BLaER1 (cell line): ENCODE results near the gene ZBTB21.

ENCODE experiments used
- H3K27ac ChIP-seq: shearing (Covaris generic); formaldehyde crosslinking; 2 replicates; pipeline ENCODE4 v1.8.1; 2022
- H3K27me3 ChIP-seq: shearing (Covaris generic); formaldehyde crosslinking; 2 replicates; pipeline ENCODE4 v1.8.1; 2022
- H3K36me3 ChIP-seq: shearing (Covaris generic); formaldehyde crosslinking; 2 replicates; pipeline ENCODE4 v1.8.1; 2022
- H3K4me1 ChIP-seq: shearing (Covaris generic); formaldehyde crosslinking; 2 replicates; pipeline ENCODE4 v1.8.1; 2022
- H3K4me2 ChIP-seq: shearing (Covaris generic); formaldehyde crosslinking; 2 replicates; pipeline ENCODE4 v1.8.1; 2022
- H3K4me3 ChIP-seq: shearing (Covaris generic); formaldehyde crosslinking; 2 replicates; pipeline ENCODE4 v1.8.1; 2022
- H3K9ac ChIP-seq: shearing (Covaris generic); formaldehyde crosslinking; 2 replicates; pipeline ENCODE4 v1.8.1; 2022
- H3K9me3 ChIP-seq: shearing (Covaris generic); formaldehyde crosslinking; 2 replicates; pipeline ENCODE4 v1.8.1; 2022
- H4K20me1 ChIP-seq: shearing (Covaris generic); formaldehyde crosslinking; 2 replicates; pipeline ENCODE4 v1.8.1; 2022
- Cebpa-rat ChIP-seq: shearing (Covaris generic); IDR thresholded peaks from 2 replicates; pipeline ENCODE4 v1.8.1; 2022

ZBTB21 gene

DNA sequence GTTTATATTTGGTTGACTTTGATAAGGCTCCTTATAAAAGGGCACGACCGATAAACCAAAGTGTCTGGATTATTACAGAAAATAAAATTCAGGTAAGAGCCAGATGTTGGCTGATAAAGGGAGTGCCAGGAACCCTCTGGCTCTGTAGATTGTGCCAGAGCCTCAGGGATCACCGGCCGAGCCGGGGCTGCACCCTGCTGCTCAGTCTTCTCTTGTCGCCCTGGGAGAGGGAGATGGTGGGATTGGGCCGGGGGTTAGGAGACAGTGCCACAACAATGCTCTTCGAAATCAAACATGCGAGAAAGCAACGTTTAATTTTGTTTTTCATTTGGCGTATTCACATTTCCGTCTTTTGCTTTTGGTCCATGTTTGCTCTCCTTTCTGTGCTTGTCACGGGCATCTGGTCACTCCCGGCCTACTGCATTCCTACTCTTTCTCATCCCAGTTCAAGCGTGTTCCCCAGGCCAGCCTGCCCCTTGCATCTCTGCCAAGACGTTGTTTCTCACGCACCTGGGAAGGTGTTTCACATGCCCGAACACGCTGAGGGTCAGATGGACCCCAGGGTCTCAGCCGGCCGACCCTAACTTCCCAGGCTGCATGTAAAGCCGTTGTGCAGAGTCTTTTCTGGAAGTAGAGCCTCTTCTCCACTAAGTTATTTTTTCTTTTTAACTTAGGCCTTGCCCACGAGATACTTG is 37.5 kb downstream of the ZBTB21 start:
- peaks cover 20% of the 10 kb centered on the region for H3K9me3 ChIP-seq
- no peak for TF ChIP-seq Cebpa-rat
- no peaks in the 10 kb centered on the region for H4K20me1 ChIP-seq
- H3K27me3 ChIP-seq: no peaks in the 10 kb centered on the region
- peaks cover 29% of the 10 kb centered on the region for H3K4me1 ChIP-seq
- H3K4me3 ChIP-seq: no peak overlapping the region
- H3K27ac ChIP-seq: no peak overlapping the region
- H3K4me2 ChIP-seq: no peak overlapping the region
- H3K36me3 ChIP-seq: no peaks in the 10 kb centered on the region
- H3K9ac ChIP-seq: no peak overlapping the region

DNA sequence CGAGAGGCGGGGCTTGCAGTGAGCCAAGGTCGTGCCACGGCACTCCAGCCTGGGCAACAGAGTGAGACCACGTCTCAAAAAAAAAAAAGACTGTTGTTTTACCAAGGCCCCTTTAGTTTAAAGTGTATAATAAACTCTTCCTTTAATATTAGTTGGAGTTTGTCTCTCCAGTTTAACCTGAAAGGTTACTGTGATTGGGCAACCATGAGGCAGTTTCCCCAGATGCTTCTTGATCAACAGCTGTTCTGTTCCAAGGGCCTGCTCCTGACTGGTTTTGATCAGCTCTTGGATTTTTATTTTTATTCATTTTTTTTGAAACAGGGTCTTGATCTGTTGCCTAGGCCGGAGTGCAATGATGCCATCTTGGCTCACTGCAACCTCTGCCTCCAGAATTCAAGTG is 38.3 kb downstream of the ZBTB21 start:
- Histone ChIP-seq H3K4me3 (no peak overlapping the region), H3K4me1 (peaks cover 29% of the 10 kb centered on the region), H3K9ac (no peak overlapping the region), H3K27ac (no peak overlapping the region), H3K27me3 (no peaks in the 10 kb centered on the region), H4K20me1 (no peaks in the 10 kb centered on the region), H3K4me2 (no peak overlapping the region), H3K36me3 (no peaks in the 10 kb centered on the region), H3K9me3 (peaks cover 16% of the 10 kb centered on the region)
- no peak for TF ChIP-seq Cebpa-rat

DNA sequence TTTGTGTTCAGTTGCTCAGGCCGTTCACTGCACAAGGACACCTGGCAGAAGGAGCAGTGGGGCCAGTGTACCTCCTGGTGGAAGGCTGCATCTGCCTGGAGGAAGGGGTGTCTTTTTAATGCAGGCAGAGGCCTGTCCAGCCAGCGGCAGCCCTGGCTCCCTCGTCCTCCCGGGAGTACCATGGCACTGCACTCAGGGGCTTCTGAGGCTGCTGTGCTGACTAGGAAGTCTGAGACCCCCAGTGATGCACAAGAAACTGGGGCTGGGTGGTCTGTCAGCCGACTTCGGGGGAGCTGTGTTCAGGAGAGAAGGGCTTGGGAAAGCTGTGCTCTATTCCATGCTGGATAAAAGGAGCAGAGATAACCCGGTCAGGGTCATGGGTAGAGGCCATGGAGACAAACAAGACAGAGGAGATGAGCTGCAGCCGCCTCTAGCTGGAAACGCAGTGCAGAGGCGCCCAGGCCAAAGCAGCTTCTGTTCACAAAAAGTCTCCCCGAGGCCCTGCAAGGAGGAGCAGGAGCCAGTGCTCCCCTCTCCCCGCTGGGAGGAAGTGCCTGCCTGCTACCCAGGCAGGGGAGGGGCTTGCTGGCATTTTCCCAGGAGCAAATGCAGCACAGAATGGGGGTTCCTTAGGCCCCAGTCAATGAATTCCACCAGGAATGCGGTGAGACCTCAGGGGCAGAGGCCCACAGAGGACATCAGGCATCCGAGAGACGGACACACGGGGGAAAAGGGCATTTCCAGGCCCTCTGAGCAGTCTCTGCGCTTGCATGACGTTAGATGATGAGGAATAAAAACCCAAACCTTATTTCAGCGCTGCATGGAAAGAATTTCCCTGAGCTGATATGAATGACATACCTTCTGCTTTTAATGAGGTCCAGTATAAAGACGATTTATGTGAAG is 39.2 kb downstream of the ZBTB21 start:
- no peaks in the 10 kb centered on the region for H3K36me3 ChIP-seq
- no peak overlapping the region for H3K27ac ChIP-seq
- H3K27me3 ChIP-seq: no peaks in the 10 kb centered on the region
- no peak overlapping the region for H3K4me2 ChIP-seq
- H3K4me1 ChIP-seq: peaks cover 29% of the 10 kb centered on the region
- peaks cover 16% of the 10 kb centered on the region for H3K9me3 ChIP-seq
- TF ChIP-seq Cebpa-rat: no peak
- no peaks in the 10 kb centered on the region for H4K20me1 ChIP-seq
- H3K4me3 ChIP-seq: no peak overlapping the region
- no peak overlapping the region for H3K9ac ChIP-seq

DNA sequence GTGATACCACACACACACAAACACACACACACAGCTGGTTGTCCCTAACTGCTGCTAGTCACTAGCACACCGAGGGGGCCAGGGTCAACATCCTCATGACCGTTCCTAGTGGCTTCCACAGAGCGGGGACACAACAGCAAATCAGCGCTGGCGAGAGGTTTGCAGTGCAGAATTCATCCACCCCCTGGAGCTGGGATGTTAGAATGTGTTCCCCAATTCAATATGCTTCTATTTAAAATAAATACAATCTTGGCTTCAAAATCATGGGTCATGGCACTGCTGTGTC is 40.1 kb downstream of the ZBTB21 start:
- Histone ChIP-seq H3K36me3 (no peaks in the 10 kb centered on the region), H3K4me2 (no peak overlapping the region), H3K4me3 (no peak overlapping the region), H3K9ac (no peak overlapping the region), H3K27me3 (no peaks in the 10 kb centered on the region), H3K27ac (no peak overlapping the region), H3K4me1 (peaks cover 29% of the 10 kb centered on the region), H4K20me1 (no peaks in the 10 kb centered on the region), H3K9me3 (peaks cover 16% of the 10 kb centered on the region)
- TF ChIP-seq Cebpa-rat: no peak

DNA sequence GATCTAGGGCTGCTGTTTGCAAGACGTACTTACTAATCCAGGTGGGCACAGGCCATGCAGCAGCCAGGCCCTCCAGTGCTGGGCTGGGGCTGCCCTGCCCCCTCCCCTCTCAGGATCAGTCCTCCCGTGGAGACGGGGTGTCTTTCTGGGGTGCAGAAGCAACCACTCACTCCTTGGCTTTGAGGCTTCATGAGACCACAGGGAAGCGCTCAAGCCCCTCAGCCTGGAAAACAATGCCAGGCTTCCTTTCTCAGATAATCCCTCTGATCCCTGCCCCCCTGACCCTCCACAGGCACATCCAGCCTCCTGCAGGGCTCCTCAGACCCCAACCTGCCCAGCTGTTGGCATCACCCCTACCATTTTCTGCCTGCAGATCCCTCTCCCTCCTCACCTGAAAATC is 42.5 kb downstream of the ZBTB21 start:
- Histone ChIP-seq H3K36me3 (no peaks in the 10 kb centered on the region), H3K9me3 (peaks cover 4% of the 10 kb centered on the region), H3K4me1 (peaks cover 16% of the 10 kb centered on the region), H3K9ac (no peak overlapping the region), H3K27ac (no peak overlapping the region), H3K4me2 (no peak overlapping the region), H3K4me3 (no peak overlapping the region), H3K27me3 (no peaks in the 10 kb centered on the region), H4K20me1 (no peaks in the 10 kb centered on the region)
- no peak for TF ChIP-seq Cebpa-rat

DNA sequence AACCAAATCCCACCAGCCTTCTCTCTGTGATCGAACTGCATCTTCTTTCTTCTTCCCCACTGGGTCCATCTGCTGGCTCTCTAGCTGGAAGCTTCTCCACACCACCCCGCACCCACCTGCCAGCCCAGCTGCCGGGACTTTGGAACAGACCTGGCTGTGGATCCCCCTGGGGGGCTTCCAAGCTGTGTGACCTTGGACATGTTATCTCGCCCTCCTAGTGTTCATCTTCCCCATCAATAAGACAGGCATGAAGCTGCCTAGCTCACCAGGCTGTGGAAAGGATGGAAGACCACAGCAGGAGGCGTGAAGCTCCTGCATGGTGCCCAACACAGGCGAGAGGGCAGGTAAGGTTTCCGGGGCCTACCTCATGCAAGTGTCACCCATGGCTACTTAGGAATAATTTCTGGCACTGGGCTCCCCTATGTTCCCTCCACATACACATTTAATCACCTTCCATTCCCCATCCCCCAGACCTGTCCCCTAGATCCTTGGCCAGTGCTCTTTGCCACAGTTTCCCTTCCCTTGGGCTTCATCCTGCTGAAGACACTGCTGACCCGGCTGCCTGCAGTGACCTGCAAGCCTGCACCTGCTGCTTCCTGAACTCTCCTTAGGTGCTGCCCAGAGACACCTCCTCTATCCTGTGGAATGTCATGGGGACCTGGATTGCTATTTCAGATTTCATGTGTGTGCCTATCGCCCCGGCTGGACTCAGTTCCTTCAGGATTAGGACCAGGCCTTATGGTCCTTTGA is 43.1 kb downstream of the ZBTB21 start:
- no peaks in the 10 kb centered on the region for H3K9me3 ChIP-seq
- H3K4me3 ChIP-seq: no peak overlapping the region
- no peak overlapping the region for H3K9ac ChIP-seq
- H3K27me3 ChIP-seq: no peaks in the 10 kb centered on the region
- H3K4me1 ChIP-seq: peaks cover 23% of the 10 kb centered on the region
- H3K4me2 ChIP-seq: no peak overlapping the region
- no peak for TF ChIP-seq Cebpa-rat
- no peak overlapping the region for H3K27ac ChIP-seq
- H3K36me3 ChIP-seq: no peaks in the 10 kb centered on the region
- no peaks in the 10 kb centered on the region for H4K20me1 ChIP-seq

DNA sequence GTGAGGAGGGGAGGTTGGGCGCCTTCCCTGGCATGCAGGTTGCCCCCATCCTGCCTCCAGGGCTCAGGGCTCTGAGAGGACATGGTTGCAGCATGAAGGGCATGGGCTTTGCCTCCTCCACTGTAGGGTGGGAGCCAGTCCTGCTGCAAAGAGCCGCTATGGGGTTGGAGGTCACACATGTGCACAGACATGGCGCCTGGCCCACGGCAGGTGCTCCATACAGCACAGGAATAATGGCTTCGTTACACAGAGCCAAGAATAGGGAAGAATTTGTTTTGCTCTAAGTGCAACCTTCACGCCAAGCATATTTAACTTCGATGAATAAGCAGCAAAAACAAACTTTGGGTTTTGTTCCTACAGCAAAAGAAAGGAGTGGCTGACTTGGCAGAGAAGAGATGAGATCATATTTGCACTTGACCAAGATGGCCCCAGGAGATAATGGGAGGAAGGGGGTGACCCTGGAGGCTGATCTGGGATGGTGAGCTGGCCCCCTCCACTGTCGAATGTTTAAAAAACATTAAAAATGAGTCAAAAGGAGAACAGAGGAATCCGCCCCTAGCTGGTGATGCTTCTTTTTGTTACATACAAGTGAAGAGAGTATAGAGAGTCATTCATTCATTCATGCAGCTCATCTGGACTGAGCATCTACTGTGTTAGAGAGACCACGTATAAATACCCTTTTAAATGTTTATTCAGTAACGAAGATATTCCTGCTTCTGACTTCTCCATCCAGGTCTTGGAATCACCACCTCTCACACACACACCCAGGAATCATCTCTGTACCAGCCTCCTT is 43.9 kb downstream of the ZBTB21 start:
- H3K4me3 ChIP-seq: no peak overlapping the region
- no peaks in the 10 kb centered on the region for H3K36me3 ChIP-seq
- no peaks in the 10 kb centered on the region for H4K20me1 ChIP-seq
- H3K9ac ChIP-seq: no peak overlapping the region
- no peak for TF ChIP-seq Cebpa-rat
- no peaks in the 10 kb centered on the region for H3K27me3 ChIP-seq
- no peak overlapping the region for H3K27ac ChIP-seq
- H3K9me3 ChIP-seq: no peaks in the 10 kb centered on the region
- H3K4me1 ChIP-seq: peaks cover 30% of the 10 kb centered on the region
- H3K4me2 ChIP-seq: no peak overlapping the region

DNA sequence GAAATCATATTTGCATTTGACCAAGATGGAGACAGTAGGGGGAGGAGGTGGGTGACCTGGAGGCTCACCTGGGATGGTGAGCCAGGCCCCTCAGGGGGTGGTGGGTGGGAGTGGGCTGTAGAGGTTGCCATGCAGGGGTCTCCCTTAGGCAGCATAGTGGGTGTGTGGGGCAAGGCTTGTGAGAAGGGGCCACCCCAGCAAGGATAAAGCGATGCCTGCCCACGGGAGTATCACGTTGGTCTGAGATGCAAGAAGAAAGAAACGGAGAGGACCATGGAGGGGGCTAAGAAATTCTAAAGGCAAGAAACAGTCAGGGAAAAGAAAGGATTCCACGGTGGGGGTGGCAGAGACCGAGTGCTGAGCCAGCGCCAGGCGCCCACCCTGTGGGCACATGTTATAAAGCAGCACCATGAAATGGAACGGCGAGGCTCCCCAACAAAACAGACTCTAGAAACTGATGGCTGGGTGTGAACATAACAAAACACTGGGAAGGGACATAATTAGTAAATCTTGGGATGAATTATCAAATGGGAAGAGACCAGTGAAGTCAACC is 44.6 kb downstream of the ZBTB21 start:
- H3K9me3 ChIP-seq: no peaks in the 10 kb centered on the region
- H4K20me1 ChIP-seq: no peaks in the 10 kb centered on the region
- H3K4me1 ChIP-seq: peaks cover 29% of the 10 kb centered on the region
- H3K27ac ChIP-seq: no peak overlapping the region
- TF ChIP-seq Cebpa-rat: no peak
- H3K4me2 ChIP-seq: peak overlapping the region; percentile 43; the same call in 1 of the 2 replicates
- no peaks in the 10 kb centered on the region for H3K36me3 ChIP-seq
- H3K27me3 ChIP-seq: no peaks in the 10 kb centered on the region
- H3K4me3 ChIP-seq: no peak overlapping the region
- H3K9ac ChIP-seq: no peak overlapping the region

DNA sequence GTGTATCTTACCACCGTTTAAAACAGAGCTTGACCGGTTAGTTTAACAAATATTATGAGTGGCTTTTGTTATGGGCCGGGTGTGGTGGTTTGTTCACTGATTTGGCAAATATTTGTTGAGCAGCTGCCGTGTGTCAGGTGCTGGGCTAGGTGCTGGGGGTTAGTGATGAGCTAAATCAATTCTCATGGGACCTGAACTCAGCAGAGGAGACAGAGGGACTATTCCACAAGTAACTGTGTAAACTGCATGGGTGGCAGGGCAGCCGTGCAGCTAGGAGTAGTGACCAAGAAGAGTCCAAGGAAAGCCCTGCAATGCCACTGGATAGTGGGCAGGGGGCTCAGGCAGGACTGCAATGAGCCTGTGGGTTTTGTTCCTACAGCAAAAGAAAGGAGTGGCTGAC is 45.1 kb downstream of the ZBTB21 start:
- H3K27me3 ChIP-seq: no peaks in the 10 kb centered on the region
- H3K4me1 ChIP-seq: peaks cover 32% of the 10 kb centered on the region
- H3K9ac ChIP-seq: no peak overlapping the region
- no peaks in the 10 kb centered on the region for H3K9me3 ChIP-seq
- H3K4me3 ChIP-seq: no peak overlapping the region
- no peak overlapping the region for H3K27ac ChIP-seq
- peak overlapping the region; percentile 43; the same call in 1 of the 2 replicates for H3K4me2 ChIP-seq
- H3K36me3 ChIP-seq: no peaks in the 10 kb centered on the region
- no peaks in the 10 kb centered on the region for H4K20me1 ChIP-seq
- TF ChIP-seq Cebpa-rat: no peak
